ENCODE results near the gene MMP14. TPM values are rescaled to one million over a fixed set of nuclear protein-coding genes. Genes with fewer than 3 reads are reported as not detected.

MMP14 gene
- total RNA-seq, 4 donors from 2014 or later = 106 to 161 (median 128) TPM

DNA sequence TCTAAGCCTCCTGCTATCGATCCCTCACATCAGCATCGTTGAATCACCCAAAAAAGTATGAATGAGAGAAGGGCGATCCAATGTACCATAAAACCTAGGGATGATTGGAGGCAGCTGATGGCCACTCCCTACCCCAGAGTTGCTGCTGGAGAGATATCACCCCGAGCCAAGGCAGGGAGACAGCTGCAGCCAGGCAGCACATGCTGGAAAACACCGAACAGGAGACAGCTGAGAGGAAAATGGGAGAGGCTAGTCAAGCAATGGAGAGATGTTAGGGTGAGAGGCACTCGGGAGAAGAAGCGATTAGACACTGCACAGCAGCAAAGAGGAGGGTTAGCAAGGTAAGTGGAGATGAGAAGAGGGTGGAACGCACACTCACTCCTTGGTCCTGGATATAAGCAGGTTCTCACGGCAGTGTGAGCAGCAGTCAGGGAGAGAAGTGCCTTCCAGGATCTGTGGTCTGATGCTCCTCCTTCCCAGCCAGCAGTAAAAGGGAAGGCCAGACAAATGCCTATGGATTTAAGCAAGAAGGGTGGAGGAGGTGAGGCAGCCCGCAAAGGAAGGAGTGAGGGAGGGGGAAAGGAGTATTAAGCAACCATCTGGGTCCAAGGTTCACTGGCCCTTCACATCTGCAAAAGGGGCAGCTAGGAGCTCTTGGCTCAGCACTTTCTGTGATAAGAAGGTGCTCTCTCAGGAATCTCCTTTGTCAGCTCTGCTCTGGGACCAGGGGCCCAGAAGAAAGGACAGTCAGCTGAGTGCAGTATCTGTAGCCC is 21.3 kb upstream of the MMP14 start, which contains the start of gene SLC7A7:
Gene SLC7A7 (minus strand): TSS at position 495 of the 773 bp plus-strand sequence. CDS start 2,037 bp downstream, outside the sequence.
- Histone ChIP-seq H3K27me3 (no peaks in the 10 kb centered on the region), H3K27ac (no peak within 1 kb of the TSS), H3K36me3 (no peaks in the 10 kb centered on the region), H3K4me1 (peaks cover 21% of the 10 kb centered on the region), H3K9me3 (no peaks in the 10 kb centered on the region), H3K4me3 (peak within 1 kb of the TSS; percentile 27)
- TF ChIP-seq, protein P1, sequence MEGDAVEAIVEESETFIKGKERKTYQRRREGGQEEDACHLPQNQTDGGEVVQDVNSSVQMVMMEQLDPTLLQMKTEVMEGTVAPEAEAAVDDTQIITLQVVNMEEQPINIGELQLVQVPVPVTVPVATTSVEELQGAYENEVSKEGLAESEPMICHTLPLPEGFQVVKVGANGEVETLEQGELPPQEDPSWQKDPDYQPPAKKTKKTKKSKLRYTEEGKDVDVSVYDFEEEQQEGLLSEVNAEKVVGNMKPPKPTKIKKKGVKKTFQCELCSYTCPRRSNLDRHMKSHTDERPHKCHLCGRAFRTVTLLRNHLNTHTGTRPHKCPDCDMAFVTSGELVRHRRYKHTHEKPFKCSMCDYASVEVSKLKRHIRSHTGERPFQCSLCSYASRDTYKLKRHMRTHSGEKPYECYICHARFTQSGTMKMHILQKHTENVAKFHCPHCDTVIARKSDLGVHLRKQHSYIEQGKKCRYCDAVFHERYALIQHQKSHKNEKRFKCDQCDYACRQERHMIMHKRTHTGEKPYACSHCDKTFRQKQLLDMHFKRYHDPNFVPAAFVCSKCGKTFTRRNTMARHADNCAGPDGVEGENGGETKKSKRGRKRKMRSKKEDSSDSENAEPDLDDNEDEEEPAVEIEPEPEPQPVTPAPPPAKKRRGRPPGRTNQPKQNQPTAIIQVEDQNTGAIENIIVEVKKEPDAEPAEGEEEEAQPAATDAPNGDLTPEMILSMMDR (IDR thresholded peaks at IDR 0.05) = no peak
- no peak for TF ChIP-seq EP300 (IDR thresholded peaks at IDR 0.05)
- TF ChIP-seq POLR2A (IDR thresholded peaks at IDR 0.05) = no peak
- no peak for TF ChIP-seq POLR2AphosphoS5 (IDR thresholded peaks at IDR 0.05)
- 36% methylated on average over 10 of the region's 10 CpGs for WGBS
- DNase-seq (ENCODE audit: low spot score in 2 of 2) = no peak

DNA sequence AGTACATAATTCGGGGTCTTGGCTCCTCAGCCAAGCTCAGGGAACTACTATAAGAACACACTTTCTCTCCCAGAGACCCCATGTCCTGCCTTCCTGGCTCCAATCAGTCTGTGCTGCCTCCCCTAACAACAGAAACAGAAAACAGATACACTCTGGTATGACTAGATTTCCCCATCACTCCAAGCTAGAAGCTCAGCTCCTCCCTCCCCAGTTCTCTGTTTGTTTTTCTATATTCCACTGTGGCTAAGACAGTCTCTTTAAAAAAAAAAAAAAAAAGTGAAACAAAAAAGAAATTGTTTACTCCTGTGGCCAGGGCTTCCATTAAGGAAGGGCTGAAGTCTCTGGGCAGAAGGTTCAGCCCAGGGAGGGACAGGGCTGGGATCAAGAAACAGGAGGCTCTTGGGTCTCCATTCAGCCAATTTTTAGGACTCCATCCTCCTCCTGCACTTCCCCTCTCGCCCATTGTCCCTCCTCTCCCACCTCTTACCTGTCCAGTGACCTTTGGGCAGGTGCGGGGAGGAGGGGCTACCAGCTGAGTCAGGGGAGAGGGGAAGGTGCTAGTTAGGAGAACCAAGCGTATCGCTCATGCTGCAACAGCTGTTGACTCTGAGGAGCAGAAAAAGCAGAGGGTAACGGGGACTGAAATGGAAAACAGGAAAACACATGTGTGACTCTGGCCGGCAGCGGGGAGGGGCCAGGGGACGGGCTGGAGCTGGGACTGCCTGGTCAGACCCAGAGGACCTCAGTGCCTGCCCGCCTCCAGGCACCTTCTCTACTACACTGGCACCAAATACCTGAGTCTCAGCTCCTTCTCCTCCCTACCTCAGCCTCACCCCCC is 17.0 kb upstream of the MMP14 start:
- Histone ChIP-seq H3K4me3 (peak overlapping the region; percentile 40), H3K4me1 (peaks cover 37% of the 10 kb centered on the region), H3K36me3 (no peaks in the 10 kb centered on the region), H3K27me3 (no peaks in the 10 kb centered on the region), H3K9me3 (no peaks in the 10 kb centered on the region), H3K27ac (peak overlapping the region; percentile 78)
- TF ChIP-seq, protein P1 (IDR thresholded peaks at IDR 0.05) = no peak
- no peak for DNase-seq (ENCODE audit: low spot score in 2 of 2)
- WGBS = 34% methylated on average over 10 of the region's 10 CpGs

DNA sequence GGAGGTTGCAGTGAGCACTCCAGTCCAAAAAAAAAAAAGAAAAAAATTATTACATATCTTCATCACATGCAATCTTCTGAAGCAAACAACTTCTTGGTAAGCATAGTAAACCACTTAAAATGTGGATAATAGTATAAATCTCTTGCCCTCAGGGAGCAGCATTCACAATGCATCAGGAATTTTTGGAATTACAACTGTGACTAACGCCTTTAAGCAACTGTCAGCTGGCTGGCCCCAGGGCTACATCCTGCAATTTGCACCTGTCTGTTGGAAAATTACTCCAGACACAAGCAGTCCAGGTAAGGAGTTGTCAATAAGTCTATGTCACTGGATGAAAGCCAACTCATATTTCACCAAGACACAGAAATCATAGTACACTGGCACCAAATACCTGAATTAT is 15.7 kb upstream of the MMP14 start:
- TF ChIP-seq, protein P1 (IDR thresholded peaks at IDR 0.05) = no peak
- no peak for TF ChIP-seq POLR2AphosphoS5 (IDR thresholded peaks at IDR 0.05)
- TF ChIP-seq POLR2A (IDR thresholded peaks at IDR 0.05) = no peak
- no peak for TF ChIP-seq EP300 (IDR thresholded peaks at IDR 0.05)
- DNase-seq (ENCODE audit: low spot score in 2 of 2) = no peak
- no peak overlapping the region for H3K27ac ChIP-seq
- WGBS = 71% methylated on average over 1 of the region's 1 CpG
- no peaks in the 10 kb centered on the region for H3K27me3 ChIP-seq
- no peaks in the 10 kb centered on the region for H3K9me3 ChIP-seq
- no peaks in the 10 kb centered on the region for H3K36me3 ChIP-seq
- peaks cover 35% of the 10 kb centered on the region for H3K4me1 ChIP-seq
- no peak overlapping the region for H3K4me3 ChIP-seq

DNA sequence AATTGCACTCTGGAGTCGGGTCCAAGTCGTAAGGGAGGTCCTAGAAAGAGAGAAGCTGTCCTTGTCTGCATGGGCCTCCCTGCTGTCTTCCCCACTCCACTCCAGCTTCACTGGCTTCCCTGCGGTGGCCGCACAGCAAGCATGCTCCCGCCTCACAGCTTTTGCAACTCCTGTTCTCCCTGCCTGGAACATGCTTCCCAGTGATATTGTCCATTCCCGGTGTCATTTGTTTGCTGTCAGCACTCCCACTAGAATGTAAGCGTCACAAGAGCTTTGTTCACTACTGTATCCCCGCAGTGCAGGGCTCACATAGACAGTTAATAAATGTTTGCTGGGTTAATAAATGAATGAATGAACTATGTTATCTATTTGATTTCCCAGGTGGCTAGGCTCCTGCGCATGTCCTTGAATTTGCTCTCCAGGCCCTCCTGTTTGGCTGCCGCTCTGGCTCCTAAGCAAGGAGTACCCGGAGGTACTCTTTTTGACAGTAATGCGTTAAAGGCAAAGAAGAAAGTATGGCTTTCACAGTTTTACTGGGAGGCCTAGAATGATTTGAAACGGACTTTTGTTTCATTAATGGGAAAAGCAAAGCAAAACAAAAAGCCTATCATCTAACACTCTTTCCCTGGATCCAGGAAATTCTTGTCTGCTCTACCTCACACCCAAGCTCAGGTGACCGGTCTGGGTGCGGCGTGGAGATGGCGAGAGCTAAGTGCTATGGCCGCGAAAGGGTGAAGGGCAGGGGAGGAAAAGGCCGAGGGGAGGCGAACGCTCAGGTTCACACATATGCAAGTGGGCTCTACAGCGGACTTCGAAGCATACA is 15.0 kb upstream of the MMP14 start:
- Histone ChIP-seq H3K9me3 (no peaks in the 10 kb centered on the region), H3K27ac (no peak overlapping the region), H3K4me3 (no peak overlapping the region), H3K27me3 (no peaks in the 10 kb centered on the region), H3K4me1 (peaks cover 34% of the 10 kb centered on the region), H3K36me3 (no peaks in the 10 kb centered on the region)
- DNase-seq (ENCODE audit: low spot score in 2 of 2) = no peak
- no peak for TF ChIP-seq POLR2A (IDR thresholded peaks at IDR 0.05)
- no peak for TF ChIP-seq POLR2AphosphoS5 (IDR thresholded peaks at IDR 0.05)
- TF ChIP-seq, protein P1 (IDR thresholded peaks at IDR 0.05) = no peak
- no peak for TF ChIP-seq EP300 (IDR thresholded peaks at IDR 0.05)
- WGBS = 88% methylated on average over 24 of the region's 24 CpGs

Data from suprapubic skin (tissue), 4 donors.